ENCODE measurements around the gene TNRC6B.

Gene TNRC6B

GRCh38 chr22:40324468-40325305 is 147.0 kb downstream of the TNRC6B start:
- no peak for DNase-seq (ENCODE audit: low read depth in 1 of 2, low spot score in 1 of 2)

- peak in 1 of 2 donors; percentile 52 for DNase-seq (ENCODE audit: low read depth in 1 of 2, low spot score in 1 of 2)
These were observed 147.6 kb downstream of the TNRC6B start for GRCh38 chr22:40325315-40325714.

GRCh38 chr22:40326905-40327735 is 149.4 kb downstream of the TNRC6B start:
- no peak for DNase-seq (ENCODE audit: low read depth in 1 of 2, low spot score in 1 of 2)

- DNase-seq (ENCODE audit: low read depth in 1 of 2, low spot score in 1 of 2): no peak
These were observed 151.1 kb downstream of the TNRC6B start for GRCh38 chr22:40328546-40329456.

- no peak for DNase-seq (ENCODE audit: low read depth in 1 of 2, low spot score in 1 of 2)
These were observed 151.7 kb downstream of the TNRC6B start for GRCh38 chr22:40329466-40329865.

GRCh38 chr22:40330086-40330485 is 152.4 kb downstream of the TNRC6B start:
- no peak for DNase-seq (ENCODE audit: low read depth in 1 of 2, low spot score in 1 of 2)

GRCh38 chr22:40330615-40331014 is 152.9 kb downstream of the TNRC6B start:
- DNase-seq (ENCODE audit: low read depth in 1 of 2, low spot score in 1 of 2): no peak

GRCh38 chr22:40331706-40332105 is 154.0 kb downstream of the TNRC6B start:
- DNase-seq (ENCODE audit: low read depth in 1 of 2, low spot score in 1 of 2): no peak

- no peak for DNase-seq (ENCODE audit: low read depth in 1 of 2, low spot score in 1 of 2)
These were observed 154.6 kb downstream of the TNRC6B start for GRCh38 chr22:40332319-40332781.

GRCh38 chr22:40334060-40334459 is 156.3 kb downstream of the TNRC6B start:
- no peak for DNase-seq (ENCODE audit: low read depth in 1 of 2, low spot score in 1 of 2)

GRCh38 chr22:40334899-40335298 is 157.2 kb downstream of the TNRC6B start:
- DNase-seq (ENCODE audit: low read depth in 1 of 2, low spot score in 1 of 2): no peak

GRCh38 chr22:40335358-40335757 is 157.6 kb downstream of the TNRC6B start:
- DNase-seq (ENCODE audit: low read depth in 1 of 2, low spot score in 1 of 2): no peak

GRCh38 chr22:40340044-40340443 is 162.3 kb downstream of the TNRC6B start:
- DNase-seq (ENCODE audit: low read depth in 1 of 2, low spot score in 1 of 2): no peak

GRCh38 chr22:40341604-40342003 is 163.9 kb downstream of the TNRC6B start:
- DNase-seq (ENCODE audit: low read depth in 1 of 2, low spot score in 1 of 2): no peak

- no peak for DNase-seq (ENCODE audit: low read depth in 1 of 2, low spot score in 1 of 2)
These were observed 164.8 kb downstream of the TNRC6B start for GRCh38 chr22:40342521-40342920.

- no peak for DNase-seq (ENCODE audit: low read depth in 1 of 2, low spot score in 1 of 2)
These were observed 167.5 kb downstream of the TNRC6B start for GRCh38 chr22:40345271-40345670.

GRCh38 chr22:40345815-40346184 is 168.1 kb downstream of the TNRC6B start:
- DNase-seq (ENCODE audit: low read depth in 1 of 2, low spot score in 1 of 2): peak; percentile 27 to 52

- DNase-seq (ENCODE audit: low read depth in 1 of 2, low spot score in 1 of 2): peak; percentile 79 to 81
These were observed 168.7 kb downstream of the TNRC6B start, which contains the start of gene ADSL for GRCh38 chr22:40346185-40347118. Gene ADSL, plus strand, starts transcription at chr22:40346500. Its CDS starts 59 bp downstream, at chr22:40346559.

GRCh38 chr22:40347300-40347699 is 169.6 kb downstream of the TNRC6B start:
- no peak for DNase-seq (ENCODE audit: low read depth in 1 of 2, low spot score in 1 of 2)
